Ovary (tissue), 10 donors: Measurements from ENCODE around the gene UBE2QL1. TPM values are rescaled to one million over a fixed set of nuclear protein-coding genes. Genes with fewer than 3 reads are reported as not detected.
A peak's percentile ranks its signal among the peaks of the same experiment; 100 is the strongest.

Source experiments
- DNase-seq, 5 donors: peaks; one replicate each; pipeline ENCODE4 v3.0.0-alpha.2; 2019 to 2020
- H3K27ac ChIP-seq, 2 donors: fragments of 200-600 bp; one replicate each; pipeline versions ENCODE4 v1.5.1 to v1.8.0; 2019 to 2022
- H3K27me3 ChIP-seq: fragments of 200-600 bp; one replicate; pipeline ENCODE4 v1.8.0; 2022
- H3K36me3 ChIP-seq: fragments of 200-600 bp; sonication (generic); one replicate; pipeline ENCODE4 v1.5.1; 2019
- H3K4me1 ChIP-seq: one replicate; pipeline ENCODE4 v1.8.1; 2013; ENCODE audit warnings: mild to moderate bottlenecking, moderate library complexity; ENCODE audit not compliant: insufficient read depth
- H3K4me3 ChIP-seq: fragments of 200-600 bp; sonication (generic); one replicate; pipeline ENCODE4 v1.5.1; 2017
- H3K9me3 ChIP-seq, 2 donors: fragments of 200-600 bp in 1 of 2; sonication (generic) in 1 of 2; one replicate each; pipeline versions ENCODE4 v1.5.1 to v1.8.1; 2013 to 2019; ENCODE audit warnings: mild to moderate bottlenecking in 1 of 2, moderate library complexity in 1 of 2
- EP300 ChIP-seq: sonication (generic); formaldehyde crosslinking; IDR thresholded peaks from one replicate; pipeline ENCODE4 v1.6.1; 2017; ENCODE audit warnings: antibody characterized with exemption
- POLR2A ChIP-seq: fragments of 450-650 bp; IDR thresholded peaks from one replicate; pipeline ENCODE4 v1.6.1; 2017; ENCODE audit warnings: antibody characterized with exemption, mild to moderate bottlenecking, moderate library complexity
- WGBS, 3 donors: extraction: QIAGEN DNeasy Blood & Tissue Kit in 1 of 3; methylation state at CpG; one replicate each; pipeline versions ENCODE4 v1.1.5 to v1.1.7; 2013 to 2017; 5-methylcytosine and 5-hydroxymethylcytosine counted together
- intact Hi-C, 4 donors: fragments of 100-400 bp; cut with DNase I; formaldehyde crosslinking; loops; one replicate each; pipeline versions ENCODE4 v1.11.0 to v1.15.1; 2022 to 2023
- long read RNA-seq, 3 donors: library from polyadenylated mRNA in 2 of 3; unstranded in 2 of 3; transcript quantifications; one replicate each; pipeline ENCODE4 v2.0.0 and lab custom pipeline, GENCODE V29; 2021 to 2026
- polyA plus RNA-seq, 2 donors: library from polyadenylated mRNA; stranded (reverse); fragments of 200-250 nt in 1 of 2; fragments of 350-450 nt in 1 of 2; fragmentation: Illumina TruSeq in 1 of 2; extraction: RNeasy Lipid Tissue Mini Kit (QIAGEN cat#74804) in 1 of 2; gene quantifications; one replicate each; pipeline ENCODE4 v1.2.3, GENCODE V29; 2013 to 2014
- total RNA-seq, 7 donors: library from RNA; depleted of rRNA in 2 of 7; stranded (reverse); fragments of >200 nt in 2 of 7; fragmentation: NEBNext Ultra II Directional in 3 of 7; extraction: Animal tissue kit (Norgen Biotek cat#: 25700) in 3 of 7; gene quantifications; one replicate each; pipeline versions ENCODE4 v1.1.0 to v1.2.4, GENCODE V29; 2016 to 2023
- TF ChIP-seq, protein P1 (sequence below), 3 donors: fragments of 450-650 bp in 2 of 3; fragments of 200-600 bp in 1 of 3; IDR thresholded peaks; one replicate each; pipeline versions ENCODE4 v1.5.1 to v1.8.0; 2016 to 2022; ENCODE audit warnings: antibody characterized with exemption in 3 of 3, mild to moderate bottlenecking in 1 of 3
- donor health status: DM: no; HTN: no; CAD: no; lungs with moderate emphysema.
- donor health status: DM: no; HTN: no; CAD: no.
- donor health status: Bipolar disorder and iron deficiency.
- donor health status: DM: yes; HTN: yes; CAD: no.
- donor health status: DM: no; HTN: no; CAD: no.
- donor health status: DM: yes; HTN: yes; CAD: no.

UBE2QL1 gene, protein sequence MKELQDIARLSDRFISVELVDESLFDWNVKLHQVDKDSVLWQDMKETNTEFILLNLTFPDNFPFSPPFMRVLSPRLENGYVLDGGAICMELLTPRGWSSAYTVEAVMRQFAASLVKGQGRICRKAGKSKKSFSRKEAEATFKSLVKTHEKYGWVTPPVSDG
- 1 to 10 TPM in 4 of 7 donors, under 1 TPM in 3; 0.30 to 2.6 (median 1.1) TPM for total RNA-seq
- 1 to 10 TPM; 2.1 to 6.4 TPM for polyA plus RNA-seq
- long read RNA-seq, donor 1, full-length matches to known transcripts, result 10 of 12 reads
- long read RNA-seq, donor 1, partial matches to known transcripts, result 0 of 12 reads
- long read RNA-seq, donor 1, other reads (novel, unspliced or antisense), result 2 of 12 reads
- long read RNA-seq, donor 2, full-length matches to known transcripts, result 10 of 10 reads
- long read RNA-seq, donor 2, partial matches to known transcripts, result 0 of 10 reads
- long read RNA-seq, donor 2, other reads (novel, unspliced or antisense), result 0 of 10 reads
- long read RNA-seq, donor 3, full-length matches to known transcripts, result 3 of 5 reads
- long read RNA-seq, donor 3, partial matches to known transcripts, result 0 of 5 reads
- long read RNA-seq, donor 3, other reads (novel, unspliced or antisense), result 2 of 5 reads

- 1 to 2% (median 1%) methylated on average over 29 to 99 of the region's 103 CpGs for WGBS, 3 donors
- Histone ChIP-seq H3K4me1 (peaks cover 6% of the 10 kb centered on the region), H3K4me3 (peak within 1 kb of the TSS; percentile 20), H3K27ac (no peak within 1 kb of the TSS), H3K27me3 (peaks cover 5% of the 10 kb centered on the region), H3K36me3 (no peaks in the 10 kb centered on the region), H3K9me3 (no peaks in the 10 kb centered on the region)
- no peak for TF ChIP-seq POLR2A
- TF ChIP-seq, protein P1, sequence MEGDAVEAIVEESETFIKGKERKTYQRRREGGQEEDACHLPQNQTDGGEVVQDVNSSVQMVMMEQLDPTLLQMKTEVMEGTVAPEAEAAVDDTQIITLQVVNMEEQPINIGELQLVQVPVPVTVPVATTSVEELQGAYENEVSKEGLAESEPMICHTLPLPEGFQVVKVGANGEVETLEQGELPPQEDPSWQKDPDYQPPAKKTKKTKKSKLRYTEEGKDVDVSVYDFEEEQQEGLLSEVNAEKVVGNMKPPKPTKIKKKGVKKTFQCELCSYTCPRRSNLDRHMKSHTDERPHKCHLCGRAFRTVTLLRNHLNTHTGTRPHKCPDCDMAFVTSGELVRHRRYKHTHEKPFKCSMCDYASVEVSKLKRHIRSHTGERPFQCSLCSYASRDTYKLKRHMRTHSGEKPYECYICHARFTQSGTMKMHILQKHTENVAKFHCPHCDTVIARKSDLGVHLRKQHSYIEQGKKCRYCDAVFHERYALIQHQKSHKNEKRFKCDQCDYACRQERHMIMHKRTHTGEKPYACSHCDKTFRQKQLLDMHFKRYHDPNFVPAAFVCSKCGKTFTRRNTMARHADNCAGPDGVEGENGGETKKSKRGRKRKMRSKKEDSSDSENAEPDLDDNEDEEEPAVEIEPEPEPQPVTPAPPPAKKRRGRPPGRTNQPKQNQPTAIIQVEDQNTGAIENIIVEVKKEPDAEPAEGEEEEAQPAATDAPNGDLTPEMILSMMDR (IDR thresholded peaks at IDR 0.05), result no peak
- TF ChIP-seq EP300, result no peak
- DNase-seq, result peak in 3 of 5 donors; percentile 29 to 50 (median 42)
- intact Hi-C loops, result no loop called here
Measured at GRCh38 chr5:6448622-6449464, at the start of gene UBE2QL1. Gene UBE2QL1, plus strand, starts transcription at chr5:6448859. Its CDS starts 35 bp downstream, at chr5:6448894.

DNA sequence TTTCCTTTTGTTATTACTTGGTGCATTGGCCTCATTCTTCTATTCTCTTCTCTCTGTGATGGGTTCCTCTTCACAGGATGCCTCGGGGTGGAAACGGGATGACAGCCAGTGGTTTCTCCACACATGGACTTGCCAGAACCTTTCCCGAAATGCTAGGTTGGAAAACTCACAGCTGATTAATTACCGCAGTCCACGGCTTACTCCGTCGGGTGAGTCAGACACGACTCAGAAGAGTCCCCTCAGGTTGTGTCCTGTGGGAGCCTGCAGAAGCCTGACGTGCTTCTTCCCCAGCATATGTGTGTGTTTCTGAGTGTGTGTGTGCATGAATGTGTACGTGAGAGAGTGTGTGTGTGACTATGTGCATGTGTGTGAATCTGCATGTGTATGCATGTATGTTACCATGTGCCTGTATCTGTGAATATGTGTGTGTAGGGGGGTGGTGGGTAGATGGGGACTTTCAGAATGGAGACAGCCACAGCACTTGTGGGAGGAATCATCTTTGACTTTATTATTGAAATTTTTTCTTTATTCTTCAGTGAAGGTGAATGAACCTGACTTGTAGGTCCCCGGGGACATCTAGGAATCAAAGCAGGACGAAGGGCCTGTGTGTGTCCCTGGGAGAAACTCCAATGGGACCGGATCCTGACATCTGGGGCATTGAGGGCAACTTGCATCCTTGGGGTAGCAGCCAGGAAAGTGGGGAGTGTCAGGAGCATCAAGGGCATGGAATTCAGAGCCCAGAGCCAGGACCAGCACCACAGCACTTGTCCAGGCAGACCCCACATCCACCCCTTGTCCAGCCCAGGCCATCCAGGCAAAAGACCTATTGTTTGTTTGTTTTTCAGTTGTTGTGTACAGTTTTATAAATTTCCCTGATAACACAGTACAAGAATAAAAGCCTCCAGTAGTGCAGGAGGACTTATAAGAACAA lies 48.4 kb upstream of the UBE2QL1 start:
- no peaks in the 10 kb centered on the region for H3K9me3 ChIP-seq
- no peaks in the 10 kb centered on the region for H3K36me3 ChIP-seq
- H3K4me3 ChIP-seq, result no peak overlapping the region
- no peak overlapping the region for H3K27ac ChIP-seq
- intact Hi-C loops, result no loop called here
- TF ChIP-seq, protein P1 (IDR thresholded peaks at IDR 0.05), result no peak
- TF ChIP-seq POLR2A (no peak), EP300 (no peak)
- WGBS, 3 donors, result 69 to 71% (median 71%) methylated on average over 13 of the region's 13 CpGs
- no peaks in the 10 kb centered on the region for H3K27me3 ChIP-seq
- no peaks in the 10 kb centered on the region for H3K4me1 ChIP-seq
- DNase-seq, result no peak

GRCh38 chr5:6401410-6401809 lies 47.2 kb upstream of the UBE2QL1 start:
- no peaks in the 10 kb centered on the region for H3K36me3 ChIP-seq
- intact Hi-C loops, result no loop called here
- no peak for TF ChIP-seq POLR2A
- TF ChIP-seq, protein P1 (IDR thresholded peaks at IDR 0.05), result no peak
- no peak for TF ChIP-seq EP300
- no peak overlapping the region for H3K4me3 ChIP-seq
- DNase-seq, result no peak
- H3K4me1 ChIP-seq, result no peaks in the 10 kb centered on the region
- no peak overlapping the region for H3K27ac ChIP-seq
- H3K27me3 ChIP-seq, result no peaks in the 10 kb centered on the region
- WGBS, 3 donors, result 71 to 82% (median 81%) methylated on average over 2 of the region's 2 CpGs
- H3K9me3 ChIP-seq, result no peaks in the 10 kb centered on the region
